GM12878 (cell line): ENCODE data around the gene SAP25. TPM values are rescaled to one million over a fixed set of nuclear protein-coding genes. Genes with fewer than 3 reads are reported as not detected.

ENCODE experiments used
- CREM ChIP-seq: IDR thresholded peaks from 2 replicates; pipeline ENCODE4 v1.6.1; 2014; ENCODE audit warnings: antibody characterized with exemption, low read depth
- HDAC2 ChIP-seq: fragments of 200-600 bp; sonication (generic); IDR thresholded peaks from 2 replicates; pipeline ENCODE4 v1.6.1; 2017
- MEF2A ChIP-seq: IDR thresholded peaks from 2 replicates; pipeline ENCODE4 v1.6.1; 2011; ENCODE audit warnings: low read depth, mild to moderate bottlenecking, low read length, moderate library complexity; ENCODE audit not compliant: insufficient read depth
- MTA3 ChIP-seq: IDR thresholded peaks from 2 replicates; pipeline ENCODE4 v1.6.1; 2012; ENCODE audit warnings: low read length, inconsistent platforms, borderline replicate concordance
- NFYA ChIP-seq: IDR thresholded peaks from 2 replicates; pipeline ENCODE4 v1.6.1; 2011; ENCODE audit warnings: low read depth, mild to moderate bottlenecking, low read length, improper control_type of control experiment, borderline replicate concordance
- SIX5 ChIP-seq: IDR thresholded peaks from 2 replicates; pipeline ENCODE4 v1.6.1; 2011; ENCODE audit warnings: mild to moderate bottlenecking, low read depth, low read length, moderate library complexity; ENCODE audit not compliant: severe bottlenecking
- SMAD5 ChIP-seq: IDR thresholded peaks from 2 replicates; pipeline ENCODE4 v1.6.1; 2016; ENCODE audit warnings: antibody characterized with exemption, low read depth
- SREBF1 ChIP-seq: IDR thresholded peaks from 2 replicates; pipeline ENCODE4 v1.6.1; 2012; ENCODE audit warnings: mild to moderate bottlenecking, low read length
- STAT1 ChIP-seq: fragments of 450-650 bp; conservative IDR thresholded peaks from 2 replicates; pipeline ENCODE4 v1.6.1; 2014; ENCODE audit warnings: antibody characterized with exemption, mild to moderate bottlenecking
- SUPT20H ChIP-seq: IDR thresholded peaks from 2 replicates; pipeline ENCODE4 v1.6.1; 2011; ENCODE audit warnings: low read depth, mild to moderate bottlenecking, low read length, moderate library complexity, borderline replicate concordance; ENCODE audit not compliant: control insufficient read depth
- TCF7 ChIP-seq: IDR thresholded peaks from 2 replicates; pipeline ENCODE4 v1.6.1; 2014; ENCODE audit warnings: antibody characterized with exemption, borderline replicate concordance
- WRNIP1 ChIP-seq: IDR thresholded peaks from 2 replicates; pipeline ENCODE4 v1.6.1; 2011; ENCODE audit warnings: low read depth, low read length, improper control_type of control experiment, borderline replicate concordance
- ZBTB4 ChIP-seq: fragments of 450-650 bp; formaldehyde crosslinking; IDR thresholded peaks from 2 replicates; pipeline ENCODE4 v1.4.0; 2022; ENCODE audit warnings: mild to moderate bottlenecking, moderate library complexity
- polyA plus RNA-seq, 11 experiments: library from polyadenylated mRNA; depleted of rRNA in 4 of 11; unstranded in 6 of 11; stranded (reverse) in 5 of 11; fragments of >200 nt; fragmentation: Nextera tagmentation in 4 of 11; fragmentation: Illumina TruSeq in 1 of 11; extraction: Ambion mirVana in 4 of 11; extraction: Trizol in 1 of 11; gene quantifications; 1 replicate in 1 of 11; 2 replicates in 10 of 11; pipeline versions ENCODE4 v1.2.1 to v1.2.3, GENCODE V29; 2011 to 2016; ENCODE audit warnings: inconsistent platforms in 2 of 11, missing spikeins in 2 of 11, low read depth in 1 of 11
- total RNA-seq, 4 experiments: library from RNA; depleted of rRNA in 3 of 4; stranded (reverse); fragments of >200 nt in 3 of 4; fragmentation: Illumina TruSeq in 1 of 4; extraction: Trizol in 1 of 4; gene quantifications; 2 replicates each; pipeline versions ENCODE4 v1.2.1 to v1.2.3, GENCODE V29; 2013 to 2021
- TF ChIP-seq, protein P1 (sequence below): fragments of 450-650 bp; IDR thresholded peaks from 2 replicates; pipeline ENCODE4 v1.6.1; 2017; ENCODE audit warnings: low read depth, mild to moderate bottlenecking, moderate library complexity
- TF ChIP-seq, protein P2 (sequence below): IDR thresholded peaks from 2 replicates; pipeline ENCODE4 v1.6.1; 2012; ENCODE audit warnings: improper control_type of control experiment, low read depth, low read length; ENCODE audit not compliant: insufficient replicate concordance
- TF ChIP-seq, protein P3 (sequence below): IDR thresholded peaks from 2 replicates; pipeline ENCODE4 v1.6.1; 2012; ENCODE audit warnings: mild to moderate bottlenecking, low read depth, low read length

SAP25 gene
- total and polyA plus RNA-seq, 10 of the 15 experiments (the other 5 are each of a cell fraction or from before 2014, with no cell fraction given): 0.14 to 8.6 (median 1.1) TPM

- TF ChIP-seq, protein P1, sequence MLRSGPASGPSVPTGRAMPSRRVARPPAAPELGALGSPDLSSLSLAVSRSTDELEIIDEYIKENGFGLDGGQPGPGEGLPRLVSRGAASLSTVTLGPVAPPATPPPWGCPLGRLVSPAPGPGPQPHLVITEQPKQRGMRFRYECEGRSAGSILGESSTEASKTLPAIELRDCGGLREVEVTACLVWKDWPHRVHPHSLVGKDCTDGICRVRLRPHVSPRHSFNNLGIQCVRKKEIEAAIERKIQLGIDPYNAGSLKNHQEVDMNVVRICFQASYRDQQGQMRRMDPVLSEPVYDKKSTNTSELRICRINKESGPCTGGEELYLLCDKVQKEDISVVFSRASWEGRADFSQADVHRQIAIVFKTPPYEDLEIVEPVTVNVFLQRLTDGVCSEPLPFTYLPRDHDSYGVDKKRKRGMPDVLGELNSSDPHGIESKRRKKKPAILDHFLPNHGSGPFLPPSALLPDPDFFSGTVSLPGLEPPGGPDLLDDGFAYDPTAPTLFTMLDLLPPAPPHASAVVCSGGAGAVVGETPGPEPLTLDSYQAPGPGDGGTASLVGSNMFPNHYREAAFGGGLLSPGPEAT: no peak; the same call in 1 of the 2 replicates
- TF ChIP-seq NFYA (peak; percentile 66), SUPT20H (no peak), TCF7 (no peak), CREM (peak; percentile 60), MEF2A (no peak), MTA3 (no peak), SIX5 (no peak), STAT1 (no peak), SREBF1 (no peak), SMAD5 (no peak), WRNIP1 (no peak), HDAC2 (no peak), ZBTB4 (CRISPR knock-in tag) (no peak)
- TF ChIP-seq, protein P2, sequence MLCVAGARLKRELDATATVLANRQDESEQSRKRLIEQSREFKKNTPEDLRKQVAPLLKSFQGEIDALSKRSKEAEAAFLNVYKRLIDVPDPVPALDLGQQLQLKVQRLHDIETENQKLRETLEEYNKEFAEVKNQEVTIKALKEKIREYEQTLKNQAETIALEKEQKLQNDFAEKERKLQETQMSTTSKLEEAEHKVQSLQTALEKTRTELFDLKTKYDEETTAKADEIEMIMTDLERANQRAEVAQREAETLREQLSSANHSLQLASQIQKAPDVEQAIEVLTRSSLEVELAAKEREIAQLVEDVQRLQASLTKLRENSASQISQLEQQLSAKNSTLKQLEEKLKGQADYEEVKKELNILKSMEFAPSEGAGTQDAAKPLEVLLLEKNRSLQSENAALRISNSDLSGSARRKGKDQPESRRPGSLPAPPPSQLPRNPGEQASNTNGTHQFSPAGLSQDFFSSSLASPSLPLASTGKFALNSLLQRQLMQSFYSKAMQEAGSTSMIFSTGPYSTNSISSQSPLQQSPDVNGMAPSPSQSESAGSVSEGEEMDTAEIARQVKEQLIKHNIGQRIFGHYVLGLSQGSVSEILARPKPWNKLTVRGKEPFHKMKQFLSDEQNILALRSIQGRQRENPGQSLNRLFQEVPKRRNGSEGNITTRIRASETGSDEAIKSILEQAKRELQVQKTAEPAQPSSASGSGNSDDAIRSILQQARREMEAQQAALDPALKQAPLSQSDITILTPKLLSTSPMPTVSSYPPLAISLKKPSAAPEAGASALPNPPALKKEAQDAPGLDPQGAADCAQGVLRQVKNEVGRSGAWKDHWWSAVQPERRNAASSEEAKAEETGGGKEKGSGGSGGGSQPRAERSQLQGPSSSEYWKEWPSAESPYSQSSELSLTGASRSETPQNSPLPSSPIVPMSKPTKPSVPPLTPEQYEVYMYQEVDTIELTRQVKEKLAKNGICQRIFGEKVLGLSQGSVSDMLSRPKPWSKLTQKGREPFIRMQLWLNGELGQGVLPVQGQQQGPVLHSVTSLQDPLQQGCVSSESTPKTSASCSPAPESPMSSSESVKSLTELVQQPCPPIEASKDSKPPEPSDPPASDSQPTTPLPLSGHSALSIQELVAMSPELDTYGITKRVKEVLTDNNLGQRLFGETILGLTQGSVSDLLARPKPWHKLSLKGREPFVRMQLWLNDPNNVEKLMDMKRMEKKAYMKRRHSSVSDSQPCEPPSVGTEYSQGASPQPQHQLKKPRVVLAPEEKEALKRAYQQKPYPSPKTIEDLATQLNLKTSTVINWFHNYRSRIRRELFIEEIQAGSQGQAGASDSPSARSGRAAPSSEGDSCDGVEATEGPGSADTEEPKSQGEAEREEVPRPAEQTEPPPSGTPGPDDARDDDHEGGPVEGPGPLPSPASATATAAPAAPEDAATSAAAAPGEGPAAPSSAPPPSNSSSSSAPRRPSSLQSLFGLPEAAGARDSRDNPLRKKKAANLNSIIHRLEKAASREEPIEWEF: no peak
- TF ChIP-seq, protein P3, sequence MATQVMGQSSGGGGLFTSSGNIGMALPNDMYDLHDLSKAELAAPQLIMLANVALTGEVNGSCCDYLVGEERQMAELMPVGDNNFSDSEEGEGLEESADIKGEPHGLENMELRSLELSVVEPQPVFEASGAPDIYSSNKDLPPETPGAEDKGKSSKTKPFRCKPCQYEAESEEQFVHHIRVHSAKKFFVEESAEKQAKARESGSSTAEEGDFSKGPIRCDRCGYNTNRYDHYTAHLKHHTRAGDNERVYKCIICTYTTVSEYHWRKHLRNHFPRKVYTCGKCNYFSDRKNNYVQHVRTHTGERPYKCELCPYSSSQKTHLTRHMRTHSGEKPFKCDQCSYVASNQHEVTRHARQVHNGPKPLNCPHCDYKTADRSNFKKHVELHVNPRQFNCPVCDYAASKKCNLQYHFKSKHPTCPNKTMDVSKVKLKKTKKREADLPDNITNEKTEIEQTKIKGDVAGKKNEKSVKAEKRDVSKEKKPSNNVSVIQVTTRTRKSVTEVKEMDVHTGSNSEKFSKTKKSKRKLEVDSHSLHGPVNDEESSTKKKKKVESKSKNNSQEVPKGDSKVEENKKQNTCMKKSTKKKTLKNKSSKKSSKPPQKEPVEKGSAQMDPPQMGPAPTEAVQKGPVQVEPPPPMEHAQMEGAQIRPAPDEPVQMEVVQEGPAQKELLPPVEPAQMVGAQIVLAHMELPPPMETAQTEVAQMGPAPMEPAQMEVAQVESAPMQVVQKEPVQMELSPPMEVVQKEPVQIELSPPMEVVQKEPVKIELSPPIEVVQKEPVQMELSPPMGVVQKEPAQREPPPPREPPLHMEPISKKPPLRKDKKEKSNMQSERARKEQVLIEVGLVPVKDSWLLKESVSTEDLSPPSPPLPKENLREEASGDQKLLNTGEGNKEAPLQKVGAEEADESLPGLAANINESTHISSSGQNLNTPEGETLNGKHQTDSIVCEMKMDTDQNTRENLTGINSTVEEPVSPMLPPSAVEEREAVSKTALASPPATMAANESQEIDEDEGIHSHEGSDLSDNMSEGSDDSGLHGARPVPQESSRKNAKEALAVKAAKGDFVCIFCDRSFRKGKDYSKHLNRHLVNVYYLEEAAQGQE: no peak
Observed at GRCh38 chr7:100611983-100612729, 38.5 kb upstream of the SAP25 start, which contains the start of gene MOSPD3 (continued).
